Stimulated activated naive B cell treated with anti-CD40 and anti-IgM and Interleukin-4, amounts not matched to agents 10 μg/mL and 1 μg/mL and 100 μg/mL, for 72 hours (primary cell): ENCODE results near the gene DDX39B.
"Not testable (repeated sequence)": the region's sequence is repeated elsewhere in the genome, so short reads cannot be mapped to it uniquely, and the experiment has no call there.

Experiments used
- ATAC-seq, 2 donors: fragments of 150-1000 bp; cut with Tn5 transposase; replicated peaks; 2 replicates each; pipeline ENCODE4 v1.10.0; 2021; ENCODE audit warnings: moderate library complexity in 1 of 2
- DNase-seq: peaks from one replicate; pipeline ENCODE4 v3.0.0; 2021
- H3K27ac Mint-ChIP-seq: one replicate; pipeline ENCODE4 v1.8.0; 2022; ENCODE audit warnings: mild to moderate bottlenecking, mixed read lengths
- H3K27me3 Mint-ChIP-seq, 2 donors: one replicate each; pipeline ENCODE4 v1.8.0; 2022; ENCODE audit warnings: mixed read lengths in 2 of 2
- H3K36me3 Mint-ChIP-seq, 2 donors: one replicate each; pipeline ENCODE4 v1.8.0; 2022; ENCODE audit warnings: mixed read lengths in 2 of 2, mild to moderate bottlenecking in 1 of 2
- H3K4me1 Mint-ChIP-seq, 2 donors: one replicate each; pipeline ENCODE4 v1.8.0; 2022; ENCODE audit warnings: mixed read lengths in 2 of 2, mild to moderate bottlenecking in 1 of 2
- H3K4me3 Mint-ChIP-seq, 2 donors: one replicate each; pipeline ENCODE4 v1.8.0; 2022; ENCODE audit warnings: mild to moderate bottlenecking in 2 of 2, mixed read lengths in 2 of 2, moderate library complexity in 1 of 2
- H3K9me3 Mint-ChIP-seq, 2 donors: one replicate each; pipeline ENCODE4 v1.8.0; 2022; ENCODE audit warnings: mixed read lengths in 2 of 2, mild to moderate bottlenecking in 1 of 2

The DDX39B gene

DNA sequence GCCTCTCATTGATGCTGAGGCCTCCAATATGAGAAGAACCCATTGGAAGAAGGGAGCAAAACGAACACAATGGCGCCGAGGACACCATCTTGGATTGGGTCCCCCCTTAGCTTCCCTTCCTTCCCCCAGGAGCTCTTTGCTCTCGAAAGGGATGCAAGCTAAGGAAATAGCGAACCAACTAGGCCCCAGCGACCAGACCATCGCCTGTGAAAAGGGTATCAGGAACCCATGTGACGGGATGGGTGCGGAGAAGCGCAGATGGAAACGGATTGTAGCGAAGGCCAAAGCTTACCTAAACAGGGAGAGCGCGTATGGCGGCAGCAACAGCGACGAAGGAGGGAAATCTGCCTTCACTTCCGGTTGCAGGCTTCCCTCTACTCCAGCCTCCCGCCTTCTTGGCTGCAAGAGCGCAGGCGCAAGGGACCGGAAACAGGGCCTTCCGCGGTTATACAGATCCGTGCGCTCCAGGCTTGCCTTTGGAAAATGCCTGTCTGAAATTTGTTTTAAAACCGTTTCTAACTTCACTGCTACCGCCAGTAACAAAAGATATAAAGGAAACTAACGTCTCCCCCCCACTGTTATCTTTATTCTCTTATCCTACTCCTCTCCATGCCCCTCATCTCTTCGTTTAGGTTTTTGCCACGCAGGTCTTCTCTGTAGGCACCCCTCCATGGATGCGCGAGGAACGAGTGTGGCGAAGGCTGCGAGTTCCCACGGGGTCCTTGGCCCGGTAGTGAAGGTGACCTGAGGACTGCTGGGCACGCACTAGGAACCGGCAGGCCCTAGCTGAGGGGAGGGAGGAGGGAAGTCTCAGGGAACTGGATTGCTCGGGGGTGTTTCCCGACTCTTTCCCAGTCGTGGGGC lies at the start of gene DDX39B:
Gene DDX39B, minus strand, starts transcription at position 346 of the 864 bp plus-strand sequence. CDS start 1,471 bp downstream, outside the sequence.
- Mint-ChIP-seq H3K4me1 (peaks cover 33 to 48% of the 10 kb centered on the region in 2 donors), H3K36me3 (peaks cover 36 to 39% of the 10 kb centered on the region in 2 donors), H3K9me3 (no peaks in the 10 kb centered on the region), H3K27ac (peak within 1 kb of the TSS; percentile 93), H3K27me3 (no peaks in the 10 kb centered on the region), H3K4me3 (peak within 1 kb of the TSS; percentile 82)
- ATAC-seq (peak; percentile 79 to 85), DNase-seq (peak; percentile 92)

DNA sequence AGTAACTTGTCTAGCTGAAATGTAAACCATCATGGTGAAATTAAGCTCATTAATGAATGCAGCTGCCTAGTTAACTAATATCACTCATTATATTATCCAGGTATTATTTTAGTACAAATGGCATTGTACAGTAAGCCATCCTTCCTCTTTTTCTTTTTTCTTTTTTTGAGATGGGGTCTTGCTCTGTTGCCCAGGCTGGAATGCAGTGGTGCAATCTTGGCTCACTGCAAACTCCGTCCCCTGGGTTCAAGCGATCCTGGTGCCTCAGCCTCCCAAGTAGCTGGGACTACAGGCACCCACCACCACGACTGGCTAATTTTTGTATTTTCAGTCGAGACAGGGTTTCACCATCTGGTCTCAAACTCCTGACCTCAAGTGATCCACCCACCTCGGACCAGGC lies 48.9 kb upstream of the DDX39B start:
- H3K4me3 Mint-ChIP-seq, ATAC-seq, DNase-seq, H3K36me3 Mint-ChIP-seq, H3K27ac Mint-ChIP-seq, H3K27me3 Mint-ChIP-seq, H3K9me3 Mint-ChIP-seq: not testable (repeated sequence)
- peaks cover 41 to 63% of the 10 kb centered on the region in 2 donors for H3K4me1 Mint-ChIP-seq

DNA sequence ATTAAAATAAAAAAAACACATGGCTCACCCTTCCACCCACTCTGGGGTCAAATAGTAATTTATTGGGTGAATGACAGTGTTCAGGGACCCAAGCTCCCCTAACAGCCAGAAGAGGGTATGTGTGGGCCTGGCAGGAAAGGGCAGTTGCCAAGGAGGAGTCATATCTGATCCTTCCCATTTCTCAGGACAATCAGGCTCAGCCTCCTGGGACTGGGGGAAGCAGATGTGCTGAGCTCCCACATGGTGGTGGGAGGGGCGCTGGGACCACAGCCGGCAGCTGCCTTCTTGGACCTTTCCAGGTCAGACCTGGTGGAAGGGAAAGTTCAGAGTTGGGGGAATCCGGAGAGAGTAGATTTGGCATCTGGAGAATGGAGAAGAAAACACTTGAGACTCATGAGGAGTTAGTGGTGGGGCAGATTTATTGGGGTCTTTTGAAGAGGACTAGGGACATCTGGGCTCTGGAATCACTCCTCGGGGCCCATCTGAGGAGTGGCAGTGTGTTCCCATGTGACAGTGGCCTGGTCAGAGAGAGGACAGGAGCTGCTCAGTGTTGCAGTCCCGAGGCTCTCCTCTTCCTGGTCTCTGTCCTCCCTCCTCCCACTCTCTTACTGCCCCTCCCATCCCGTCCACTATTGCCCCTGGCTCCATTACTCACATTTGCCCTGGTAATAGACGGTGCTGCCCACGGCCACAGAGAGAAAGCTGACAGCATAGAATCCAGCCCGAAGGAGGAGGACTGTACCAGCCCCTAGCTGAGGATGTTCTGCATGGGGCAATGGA lies 47.3 kb upstream of the DDX39B start:
- Mint-ChIP-seq H3K4me1 (peaks cover 46 to 68% of the 10 kb centered on the region in 2 donors), H3K4me3 (peak overlapping the region; percentile 19 to 43), H3K27me3 (no peaks in the 10 kb centered on the region), H3K27ac (peak overlapping the region; percentile 88), H3K36me3 (peaks cover 0 to 2% of the 10 kb centered on the region in 2 donors), H3K9me3 (no peaks in the 10 kb centered on the region)
- DNase-seq (no peak), ATAC-seq (peak in 1 of 2 donors; percentile 15)

DNA sequence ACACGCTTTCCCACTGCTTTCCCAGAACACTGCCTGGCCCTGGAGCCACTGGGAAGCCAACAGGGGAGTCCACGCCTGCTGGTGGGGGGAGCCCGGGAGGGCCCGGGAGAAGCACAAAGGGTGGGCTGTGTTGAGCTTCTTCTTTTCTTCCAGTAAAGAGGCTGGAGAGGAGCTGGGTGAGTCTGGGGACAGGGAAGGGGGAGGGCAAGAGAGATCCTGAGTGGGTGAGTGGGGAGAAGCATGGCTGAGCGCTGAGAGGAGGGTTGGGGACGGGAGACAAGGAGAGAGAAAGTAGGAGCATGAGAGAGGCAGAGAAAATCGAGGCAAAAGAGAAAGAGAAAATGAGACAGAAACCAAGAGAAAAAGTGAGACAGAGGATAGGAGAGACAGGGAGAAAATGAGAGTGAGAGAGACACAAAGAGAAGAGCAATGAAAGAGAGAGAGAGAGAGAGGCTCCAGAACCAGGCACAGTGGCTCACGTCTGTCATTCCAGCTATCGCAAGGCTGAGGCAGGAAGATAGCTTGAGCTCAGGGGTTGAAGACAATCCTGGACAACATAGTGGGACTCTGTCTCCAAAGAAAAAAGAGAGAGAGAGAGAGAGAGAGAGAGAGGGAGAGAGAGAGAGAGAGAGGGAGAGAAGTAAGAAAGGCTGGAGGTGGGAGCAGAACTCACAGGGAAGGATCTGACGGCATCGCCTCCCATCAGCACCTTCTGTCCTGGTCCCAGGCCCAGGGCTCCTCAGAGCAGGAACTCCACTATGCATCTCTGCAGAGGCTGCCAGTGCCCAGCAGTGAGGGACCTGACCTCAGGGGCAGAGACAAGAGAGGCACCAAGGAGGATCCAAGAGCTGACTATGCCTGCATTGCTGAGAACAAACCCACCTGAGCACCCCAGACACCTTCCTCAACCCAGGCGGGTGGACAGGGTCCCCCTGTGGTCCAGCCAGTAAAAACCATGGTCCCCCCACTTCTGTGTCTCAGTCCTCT lies 46.3 kb upstream of the DDX39B start:
- Mint-ChIP-seq H3K9me3 (no peaks in the 10 kb centered on the region), H3K4me1 (peaks cover 42 to 61% of the 10 kb centered on the region in 2 donors), H3K27me3 (no peaks in the 10 kb centered on the region), H3K36me3 (peaks cover 0 to 2% of the 10 kb centered on the region in 2 donors), H3K27ac (peak overlapping the region; percentile 90), H3K4me3 (peak overlapping the region; percentile 78 to 79)
- ATAC-seq = peak; percentile 6 to 11
- DNase-seq = no peak

DNA sequence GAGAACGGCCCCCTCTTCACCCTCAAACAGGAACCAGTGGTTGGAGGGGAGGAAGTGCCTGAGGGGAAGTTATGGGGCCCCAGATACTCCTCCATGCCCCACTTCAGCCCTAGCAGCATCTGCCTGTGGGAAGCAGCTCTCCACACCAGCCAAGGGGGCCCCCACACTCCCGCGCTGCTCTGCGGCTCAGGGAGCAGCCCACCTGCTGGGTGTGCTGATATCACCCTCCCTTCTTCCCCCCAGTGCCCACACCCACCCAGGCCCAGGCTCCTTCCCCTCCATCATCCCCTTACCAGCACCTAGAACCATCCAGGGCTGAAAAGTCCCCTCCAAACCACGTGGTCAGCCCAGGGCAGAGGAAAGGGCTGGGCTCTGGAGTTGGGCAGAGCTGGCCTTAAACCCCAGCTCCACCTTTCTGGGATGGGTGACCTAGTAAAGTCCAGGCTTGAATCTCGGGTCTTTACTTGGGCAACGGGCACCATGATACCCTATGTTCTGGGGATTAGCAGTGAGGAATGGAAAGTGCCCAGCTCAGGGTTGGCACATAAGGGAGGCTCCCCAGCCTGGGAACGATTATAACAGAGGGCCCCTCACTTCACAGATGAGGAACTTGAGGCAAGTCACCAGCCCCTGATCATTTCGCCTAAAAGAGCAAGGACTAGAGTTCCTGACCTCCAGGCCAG lies 44.9 kb upstream of the DDX39B start:
- Mint-ChIP-seq H3K4me1 (peaks cover 48 to 62% of the 10 kb centered on the region in 2 donors), H3K36me3 (peaks cover 0 to 2% of the 10 kb centered on the region in 2 donors), H3K9me3 (no peaks in the 10 kb centered on the region), H3K27me3 (no peaks in the 10 kb centered on the region), H3K4me3 (peak overlapping the region; percentile 78 to 79), H3K27ac (peak overlapping the region; percentile 94)
- ATAC-seq (peak; percentile 43 to 45), DNase-seq (no peak)

DNA sequence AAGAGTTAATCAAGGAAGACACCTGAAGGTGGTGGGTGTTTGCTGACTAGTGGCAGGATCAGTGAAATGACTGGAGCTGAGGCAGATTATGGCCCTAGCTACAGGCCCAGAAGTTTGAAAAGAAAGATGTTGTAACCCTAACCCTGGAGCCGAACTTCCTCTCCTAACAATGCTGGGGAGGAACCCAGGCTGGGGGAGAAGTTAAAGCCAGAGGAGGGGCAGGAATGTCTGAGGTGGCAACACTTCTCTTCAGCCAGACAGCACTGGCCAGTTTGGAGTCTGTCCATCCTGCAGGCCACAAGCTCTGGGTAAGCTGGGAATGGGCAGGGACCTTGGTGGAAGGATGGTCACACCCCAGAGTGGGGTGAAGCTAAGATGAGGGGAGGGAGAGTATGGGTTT lies 44.2 kb upstream of the DDX39B start, which contains the start of gene LST1:
Gene LST1, plus strand, starts transcription at position 270 of the 400 bp plus-strand sequence. CDS start 1,023 bp downstream, outside the sequence.
- H3K4me3 Mint-ChIP-seq = peak within 1 kb of the TSS; percentile 78 to 79
- ATAC-seq = no peak
- H3K27me3 Mint-ChIP-seq = no peaks in the 10 kb centered on the region
- H3K36me3 Mint-ChIP-seq = peaks cover 3 to 6% of the 10 kb centered on the region in 2 donors
- H3K4me1 Mint-ChIP-seq = peaks cover 50 to 69% of the 10 kb centered on the region in 2 donors
- H3K27ac Mint-ChIP-seq = peak within 1 kb of the TSS; percentile 94
- no peak for DNase-seq
- no peaks in the 10 kb centered on the region for H3K9me3 Mint-ChIP-seq

DNA sequence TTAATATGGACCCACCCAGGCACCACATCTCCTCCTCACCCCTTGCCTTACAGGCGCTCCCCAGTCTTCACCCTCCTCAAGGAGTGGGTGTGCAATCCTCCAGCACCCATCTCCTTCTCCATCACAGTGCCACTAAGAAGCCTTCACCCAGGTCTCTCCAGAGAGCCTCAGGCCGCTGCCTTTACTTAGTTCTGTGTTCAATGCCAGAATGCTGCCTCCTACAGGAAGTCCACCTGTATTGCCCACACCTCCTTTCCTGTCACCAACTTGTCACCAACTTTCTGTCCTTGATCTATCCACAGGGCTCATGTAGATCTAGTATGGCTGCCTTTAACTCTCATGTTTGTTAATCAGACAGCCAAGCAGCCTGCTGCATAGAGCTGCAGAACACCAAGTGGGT lies 43.7 kb upstream of the DDX39B start:
- Mint-ChIP-seq H3K36me3 (peaks cover 5 to 8% of the 10 kb centered on the region in 2 donors), H3K9me3 (no peaks in the 10 kb centered on the region), H3K4me3 (no peak overlapping the region), H3K27me3 (no peaks in the 10 kb centered on the region), H3K4me1 (peaks cover 50 to 74% of the 10 kb centered on the region in 2 donors), H3K27ac (peak overlapping the region; percentile 94)
- peak; percentile 5 to 32 for ATAC-seq
- DNase-seq = no peak

DNA sequence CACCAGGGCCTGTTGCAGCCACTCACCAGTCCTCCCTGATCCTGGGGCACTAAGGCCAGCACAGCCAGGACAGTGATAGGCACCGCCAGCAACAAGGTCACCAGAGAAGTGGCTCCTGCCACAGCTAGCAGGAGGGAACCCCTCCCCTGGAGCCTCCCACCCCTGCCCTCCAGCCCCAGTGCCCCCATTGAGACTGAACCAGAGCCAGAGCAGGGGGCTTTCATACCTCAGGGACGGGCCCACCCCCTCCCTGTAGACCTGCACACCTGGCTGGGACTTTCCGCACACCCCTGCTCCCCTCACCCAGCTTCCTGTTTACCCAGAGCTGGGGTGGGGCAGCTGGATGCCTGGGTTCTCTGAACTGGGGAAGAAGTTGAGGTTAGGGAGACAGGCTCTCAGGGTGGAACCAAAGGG lies 40.4 kb upstream of the DDX39B start, which contains the start of gene LTB:
Gene LTB, minus strand, starts transcription at position 195 of the 414 bp plus-strand sequence. Its CDS starts 7 bp downstream, at position 188.
- Mint-ChIP-seq H3K9me3 (no peaks in the 10 kb centered on the region), H3K27me3 (no peaks in the 10 kb centered on the region), H3K27ac (peak within 1 kb of the TSS; percentile 95), H3K4me1 (peaks cover 53 to 78% of the 10 kb centered on the region in 2 donors), H3K4me3 (peak within 1 kb of the TSS; percentile 94 to 99), H3K36me3 (peaks cover 18 to 20% of the 10 kb centered on the region in 2 donors)
- ATAC-seq = peak; percentile 10 to 15
- DNase-seq = no peak

DNA sequence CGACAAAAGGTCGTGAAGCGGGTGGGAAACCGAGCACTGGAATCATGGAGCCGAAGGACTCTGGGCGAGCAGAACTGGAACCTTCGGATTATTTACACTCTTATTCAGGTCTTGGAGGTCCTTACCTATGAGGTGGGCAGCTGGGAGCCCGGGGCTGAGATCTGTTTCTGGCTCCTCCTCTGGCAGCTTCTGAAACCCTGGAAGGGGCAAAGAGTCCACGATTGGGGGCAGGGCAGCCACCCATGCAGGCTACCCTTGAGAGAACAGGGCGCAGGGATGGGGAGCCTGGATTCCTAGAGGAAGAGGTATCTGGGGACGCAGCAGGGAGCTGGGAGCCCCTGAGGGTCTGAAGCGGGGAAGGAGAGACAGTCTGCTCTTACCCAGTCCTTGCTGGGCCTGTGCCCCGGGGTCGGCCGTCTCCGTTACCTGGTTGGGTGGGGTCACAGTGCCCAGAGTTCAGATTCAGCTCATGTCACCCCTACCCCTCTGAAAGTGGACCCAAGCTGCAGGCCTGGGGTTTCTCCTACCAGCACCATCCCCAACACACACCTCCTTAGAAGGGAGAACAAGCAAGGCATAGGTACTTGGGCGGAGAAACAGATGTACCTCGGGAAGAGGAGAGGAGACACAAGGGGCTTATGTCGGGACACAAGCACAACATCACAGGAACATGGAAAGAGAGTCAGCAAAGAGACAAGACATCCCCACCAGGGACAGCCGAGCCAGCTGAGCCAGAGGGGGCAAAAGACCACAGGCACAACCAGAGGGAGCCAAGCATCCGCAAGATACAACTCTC lies 39.8 kb upstream of the DDX39B start:
- Mint-ChIP-seq H3K27me3 (no peaks in the 10 kb centered on the region), H3K4me3 (peak overlapping the region; percentile 94 to 99), H3K4me1 (peaks cover 53 to 78% of the 10 kb centered on the region in 2 donors), H3K36me3 (peaks cover 22 to 26% of the 10 kb centered on the region in 2 donors), H3K27ac (peak overlapping the region; percentile 95), H3K9me3 (no peaks in the 10 kb centered on the region)
- ATAC-seq = peak; percentile 2 to 6
- no peak for DNase-seq

DNA sequence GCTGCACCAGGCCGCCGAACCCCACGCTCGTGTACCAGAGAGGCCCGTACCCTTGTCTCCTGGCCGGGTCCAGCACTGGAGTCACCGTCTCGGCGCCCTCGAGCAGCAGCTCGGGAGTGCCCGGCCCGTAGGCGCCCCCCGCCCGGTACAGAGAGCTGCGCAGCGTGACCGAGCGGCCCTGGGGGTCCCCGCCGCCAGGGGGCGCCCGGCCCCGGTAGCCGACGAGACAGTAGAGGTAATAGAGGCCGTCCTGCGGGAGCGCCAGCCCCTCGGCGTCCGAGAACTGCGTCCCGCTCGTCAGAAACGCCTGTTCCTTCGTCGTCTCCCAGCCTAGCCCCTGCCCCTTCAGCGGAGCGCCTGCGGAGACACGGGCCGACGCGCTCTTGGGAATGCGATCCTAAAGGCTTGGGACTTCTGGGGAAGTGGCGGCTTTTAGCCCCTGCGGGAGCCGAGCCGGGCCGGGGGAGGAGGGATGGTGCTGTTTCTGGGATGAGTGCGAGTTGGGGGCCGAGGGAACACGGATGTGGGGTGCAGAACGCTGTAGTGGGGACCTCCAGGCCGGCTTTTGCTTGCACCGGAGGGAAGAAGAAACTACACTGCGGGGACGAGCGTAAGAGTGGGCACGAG lies 39.1 kb upstream of the DDX39B start:
- Mint-ChIP-seq H3K9me3 (no peaks in the 10 kb centered on the region), H3K4me1 (peaks cover 52 to 78% of the 10 kb centered on the region in 2 donors), H3K27me3 (no peaks in the 10 kb centered on the region), H3K36me3 (peaks cover 29 to 33% of the 10 kb centered on the region in 2 donors), H3K4me3 (peak overlapping the region; percentile 94 to 99), H3K27ac (peak overlapping the region; percentile 95)
- ATAC-seq (peak; percentile 87 to 91), DNase-seq (peak; percentile 82)

DNA sequence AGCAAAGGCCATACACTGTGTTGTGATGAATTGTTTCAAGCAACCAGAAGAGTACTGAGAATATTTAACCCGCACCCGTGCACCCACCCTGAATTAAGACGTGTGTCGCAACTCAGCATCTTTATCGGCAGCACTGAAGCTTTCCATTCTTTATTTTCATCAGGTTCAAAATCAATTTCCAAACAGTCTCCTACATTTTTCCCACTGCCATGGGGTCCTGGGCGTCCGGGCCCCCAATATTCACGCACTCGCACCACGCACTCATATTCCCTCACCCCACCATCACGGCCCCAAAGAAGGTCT lies 38.6 kb upstream of the DDX39B start:
- H3K27me3 Mint-ChIP-seq = no peaks in the 10 kb centered on the region
- no peaks in the 10 kb centered on the region for H3K9me3 Mint-ChIP-seq
- H3K4me1 Mint-ChIP-seq = peaks cover 51 to 78% of the 10 kb centered on the region in 2 donors
- DNase-seq (no peak), ATAC-seq (no peak)
- peak overlapping the region; percentile 94 to 99 for H3K4me3 Mint-ChIP-seq
- peak overlapping the region; percentile 95 for H3K27ac Mint-ChIP-seq
- peaks cover 34 to 38% of the 10 kb centered on the region in 2 donors for H3K36me3 Mint-ChIP-seq
